H1 (cell line): ENCODE results near the gene IQCF2. TPM values are rescaled to one million over a fixed set of nuclear protein-coding genes. Genes with fewer than 3 reads are reported as not detected.

Experiments
- BRCA1 ChIP-seq: IDR thresholded peaks from 2 replicates; pipeline ENCODE4 v1.6.1; 2012; ENCODE audit warnings: low read depth, low read length, improper control_type of control experiment
- EZH2 ChIP-seq: fragments of 200-600 bp; sonication (generic); IDR thresholded peaks from 2 replicates; pipeline ENCODE4 v1.7.1; 2012; ENCODE audit warnings: low read depth, mild to moderate bottlenecking, moderate library complexity, low read length, inconsistent platforms; ENCODE audit not compliant: severe bottlenecking
- FOSL1 ChIP-seq: IDR thresholded peaks from 2 replicates; pipeline ENCODE4 v1.6.1; 2011; ENCODE audit warnings: mild to moderate bottlenecking, low read depth, low read length, moderate library complexity; ENCODE audit not compliant: insufficient read depth
- HDAC6 ChIP-seq: IDR thresholded peaks from one replicate; pipeline ENCODE4 v1.7.1; 2012; ENCODE audit warnings: low read depth, mild to moderate bottlenecking, inconsistent platforms, low read length, moderate library complexity
- KDM1A ChIP-seq: fragments of 200-600, 300-600 bp; sonication (generic); IDR thresholded peaks from 2 replicates; pipeline ENCODE4 v1.7.1; 2016; ENCODE audit warnings: mild to moderate bottlenecking, low read length, borderline replicate concordance
- POLR2AphosphoS5 ChIP-seq: IDR thresholded peaks from 2 replicates; pipeline ENCODE4 v1.6.1; 2011; ENCODE audit warnings: low read depth, low read length
- POU5F1 ChIP-seq: IDR thresholded peaks from 2 replicates; pipeline ENCODE4 v1.6.1; 2011; ENCODE audit warnings: low read depth, mild to moderate bottlenecking, low read length, moderate library complexity
- RBBP5 ChIP-seq: IDR thresholded peaks from 2 replicates; pipeline ENCODE4 v1.7.1; 2012; ENCODE audit warnings: low read depth, mild to moderate bottlenecking, inconsistent platforms, low read length, moderate library complexity, borderline replicate concordance
- SAP30 ChIP-seq: fragments of 300-600 bp; sonication (generic); IDR thresholded peaks from 2 replicates; pipeline ENCODE4 v1.7.1; 2012; ENCODE audit warnings: low read length, moderate library complexity, mild to moderate bottlenecking, inconsistent platforms; ENCODE audit not compliant: insufficient read depth, insufficient replicate concordance
- SP1 ChIP-seq: IDR thresholded peaks from 2 replicates; pipeline ENCODE4 v1.6.1; 2011; ENCODE audit warnings: low read depth, low read length
- YY1 ChIP-seq: IDR thresholded peaks from 2 replicates; pipeline ENCODE4 v1.6.1; 2011; ENCODE audit warnings: low read depth, mild to moderate bottlenecking, low read length
- polyA plus RNA-seq, 7 experiments: library from polyadenylated mRNA; depleted of rRNA in 3 of 7; stranded (reverse) in 5 of 7; unstranded in 2 of 7; fragments of >200 nt in 5 of 7; fragments of 200-250 nt in 2 of 7; gene quantifications; 1 replicate in 5 of 7; 2 replicates in 1 of 7; 4 replicates in 1 of 7; pipeline versions ENCODE4 v1.2.1 to v1.2.3, GENCODE V29; 2011 to 2013; ENCODE audit warnings: missing spikeins in 2 of 7, mixed read lengths in 2 of 7
- total RNA-seq: library from RNA; stranded (reverse); fragmentation: NEBNext Ultra II Directional; extraction: Animal tissue kit (Norgen Biotek cat#: 25700); gene quantifications from 2 replicates; pipeline ENCODE4 v1.2.1, GENCODE V29; 2021
- TF ChIP-seq, protein P1 (sequence below): fragments of 300-600 bp; sonication (generic); IDR thresholded peaks from 2 replicates; pipeline ENCODE4 v1.7.1; 2012; ENCODE audit warnings: low read length, moderate library complexity, mild to moderate bottlenecking, inconsistent platforms; ENCODE audit not compliant: insufficient replicate concordance

Gene IQCF2
- total and polyA plus RNA-seq, 2 of the 8 experiments (the other 6 are each of a cell fraction or from before 2014, with no cell fraction given), result not detected

DNA sequence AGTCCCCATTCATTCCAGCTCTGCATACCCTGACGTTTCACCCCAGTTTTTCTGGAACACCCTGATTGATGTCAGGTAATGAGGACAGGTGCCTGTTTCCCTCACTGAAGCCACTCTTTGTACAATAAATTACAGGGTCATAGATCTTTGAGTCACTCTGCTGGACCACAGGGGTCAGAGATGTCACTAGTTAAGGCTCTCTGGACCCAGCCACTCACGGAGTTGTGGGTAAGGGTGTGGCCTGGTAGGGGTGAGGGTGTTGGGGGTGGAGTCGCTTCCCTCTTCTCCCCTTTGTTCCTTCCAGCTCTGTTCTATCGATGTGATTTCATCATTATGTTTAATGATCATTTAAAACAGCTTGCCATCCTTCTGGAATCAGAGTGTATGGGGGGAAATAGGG lies 13.5 kb downstream of the IQCF2 start (continued):
- TF ChIP-seq, protein P1, sequence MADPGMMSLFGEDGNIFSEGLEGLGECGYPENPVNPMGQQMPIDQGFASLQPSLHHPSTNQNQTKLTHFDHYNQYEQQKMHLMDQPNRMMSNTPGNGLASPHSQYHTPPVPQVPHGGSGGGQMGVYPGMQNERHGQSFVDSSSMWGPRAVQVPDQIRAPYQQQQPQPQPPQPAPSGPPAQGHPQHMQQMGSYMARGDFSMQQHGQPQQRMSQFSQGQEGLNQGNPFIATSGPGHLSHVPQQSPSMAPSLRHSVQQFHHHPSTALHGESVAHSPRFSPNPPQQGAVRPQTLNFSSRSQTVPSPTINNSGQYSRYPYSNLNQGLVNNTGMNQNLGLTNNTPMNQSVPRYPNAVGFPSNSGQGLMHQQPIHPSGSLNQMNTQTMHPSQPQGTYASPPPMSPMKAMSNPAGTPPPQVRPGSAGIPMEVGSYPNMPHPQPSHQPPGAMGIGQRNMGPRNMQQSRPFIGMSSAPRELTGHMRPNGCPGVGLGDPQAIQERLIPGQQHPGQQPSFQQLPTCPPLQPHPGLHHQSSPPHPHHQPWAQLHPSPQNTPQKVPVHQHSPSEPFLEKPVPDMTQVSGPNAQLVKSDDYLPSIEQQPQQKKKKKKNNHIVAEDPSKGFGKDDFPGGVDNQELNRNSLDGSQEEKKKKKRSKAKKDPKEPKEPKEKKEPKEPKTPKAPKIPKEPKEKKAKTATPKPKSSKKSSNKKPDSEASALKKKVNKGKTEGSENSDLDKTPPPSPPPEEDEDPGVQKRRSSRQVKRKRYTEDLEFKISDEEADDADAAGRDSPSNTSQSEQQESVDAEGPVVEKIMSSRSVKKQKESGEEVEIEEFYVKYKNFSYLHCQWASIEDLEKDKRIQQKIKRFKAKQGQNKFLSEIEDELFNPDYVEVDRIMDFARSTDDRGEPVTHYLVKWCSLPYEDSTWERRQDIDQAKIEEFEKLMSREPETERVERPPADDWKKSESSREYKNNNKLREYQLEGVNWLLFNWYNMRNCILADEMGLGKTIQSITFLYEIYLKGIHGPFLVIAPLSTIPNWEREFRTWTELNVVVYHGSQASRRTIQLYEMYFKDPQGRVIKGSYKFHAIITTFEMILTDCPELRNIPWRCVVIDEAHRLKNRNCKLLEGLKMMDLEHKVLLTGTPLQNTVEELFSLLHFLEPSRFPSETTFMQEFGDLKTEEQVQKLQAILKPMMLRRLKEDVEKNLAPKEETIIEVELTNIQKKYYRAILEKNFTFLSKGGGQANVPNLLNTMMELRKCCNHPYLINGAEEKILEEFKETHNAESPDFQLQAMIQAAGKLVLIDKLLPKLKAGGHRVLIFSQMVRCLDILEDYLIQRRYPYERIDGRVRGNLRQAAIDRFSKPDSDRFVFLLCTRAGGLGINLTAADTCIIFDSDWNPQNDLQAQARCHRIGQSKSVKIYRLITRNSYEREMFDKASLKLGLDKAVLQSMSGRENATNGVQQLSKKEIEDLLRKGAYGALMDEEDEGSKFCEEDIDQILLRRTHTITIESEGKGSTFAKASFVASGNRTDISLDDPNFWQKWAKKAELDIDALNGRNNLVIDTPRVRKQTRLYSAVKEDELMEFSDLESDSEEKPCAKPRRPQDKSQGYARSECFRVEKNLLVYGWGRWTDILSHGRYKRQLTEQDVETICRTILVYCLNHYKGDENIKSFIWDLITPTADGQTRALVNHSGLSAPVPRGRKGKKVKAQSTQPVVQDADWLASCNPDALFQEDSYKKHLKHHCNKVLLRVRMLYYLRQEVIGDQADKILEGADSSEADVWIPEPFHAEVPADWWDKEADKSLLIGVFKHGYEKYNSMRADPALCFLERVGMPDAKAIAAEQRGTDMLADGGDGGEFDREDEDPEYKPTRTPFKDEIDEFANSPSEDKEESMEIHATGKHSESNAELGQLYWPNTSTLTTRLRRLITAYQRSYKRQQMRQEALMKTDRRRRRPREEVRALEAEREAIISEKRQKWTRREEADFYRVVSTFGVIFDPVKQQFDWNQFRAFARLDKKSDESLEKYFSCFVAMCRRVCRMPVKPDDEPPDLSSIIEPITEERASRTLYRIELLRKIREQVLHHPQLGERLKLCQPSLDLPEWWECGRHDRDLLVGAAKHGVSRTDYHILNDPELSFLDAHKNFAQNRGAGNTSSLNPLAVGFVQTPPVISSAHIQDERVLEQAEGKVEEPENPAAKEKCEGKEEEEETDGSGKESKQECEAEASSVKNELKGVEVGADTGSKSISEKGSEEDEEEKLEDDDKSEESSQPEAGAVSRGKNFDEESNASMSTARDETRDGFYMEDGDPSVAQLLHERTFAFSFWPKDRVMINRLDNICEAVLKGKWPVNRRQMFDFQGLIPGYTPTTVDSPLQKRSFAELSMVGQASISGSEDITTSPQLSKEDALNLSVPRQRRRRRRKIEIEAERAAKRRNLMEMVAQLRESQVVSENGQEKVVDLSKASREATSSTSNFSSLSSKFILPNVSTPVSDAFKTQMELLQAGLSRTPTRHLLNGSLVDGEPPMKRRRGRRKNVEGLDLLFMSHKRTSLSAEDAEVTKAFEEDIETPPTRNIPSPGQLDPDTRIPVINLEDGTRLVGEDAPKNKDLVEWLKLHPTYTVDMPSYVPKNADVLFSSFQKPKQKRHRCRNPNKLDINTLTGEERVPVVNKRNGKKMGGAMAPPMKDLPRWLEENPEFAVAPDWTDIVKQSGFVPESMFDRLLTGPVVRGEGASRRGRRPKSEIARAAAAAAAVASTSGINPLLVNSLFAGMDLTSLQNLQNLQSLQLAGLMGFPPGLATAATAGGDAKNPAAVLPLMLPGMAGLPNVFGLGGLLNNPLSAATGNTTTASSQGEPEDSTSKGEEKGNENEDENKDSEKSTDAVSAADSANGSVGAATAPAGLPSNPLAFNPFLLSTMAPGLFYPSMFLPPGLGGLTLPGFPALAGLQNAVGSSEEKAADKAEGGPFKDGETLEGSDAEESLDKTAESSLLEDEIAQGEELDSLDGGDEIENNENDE, result no peak
- TF ChIP-seq BRCA1, result no peak
- no peak for TF ChIP-seq KDM1A
- no peak for TF ChIP-seq YY1
- no peak for TF ChIP-seq RBBP5
- no peak for TF ChIP-seq FOSL1
- TF ChIP-seq POU5F1, result no peak
- no peak for TF ChIP-seq HDAC6
- TF ChIP-seq SAP30, result no peak
- no peak for TF ChIP-seq SP1
- TF ChIP-seq EZH2, result no peak
- no peak for TF ChIP-seq POLR2AphosphoS5
